GM19193 (cell line): Measurements from ENCODE around the gene SUCLG2.

Source experiments
- POLR2A ChIP-seq: IDR thresholded peaks from 4 replicates; pipeline ENCODE4 v1.6.1; 2011; ENCODE audit not compliant: insufficient read depth, insufficient read length; ENCODE audit errors: extremely low read depth

The SUCLG2 gene

DNA sequence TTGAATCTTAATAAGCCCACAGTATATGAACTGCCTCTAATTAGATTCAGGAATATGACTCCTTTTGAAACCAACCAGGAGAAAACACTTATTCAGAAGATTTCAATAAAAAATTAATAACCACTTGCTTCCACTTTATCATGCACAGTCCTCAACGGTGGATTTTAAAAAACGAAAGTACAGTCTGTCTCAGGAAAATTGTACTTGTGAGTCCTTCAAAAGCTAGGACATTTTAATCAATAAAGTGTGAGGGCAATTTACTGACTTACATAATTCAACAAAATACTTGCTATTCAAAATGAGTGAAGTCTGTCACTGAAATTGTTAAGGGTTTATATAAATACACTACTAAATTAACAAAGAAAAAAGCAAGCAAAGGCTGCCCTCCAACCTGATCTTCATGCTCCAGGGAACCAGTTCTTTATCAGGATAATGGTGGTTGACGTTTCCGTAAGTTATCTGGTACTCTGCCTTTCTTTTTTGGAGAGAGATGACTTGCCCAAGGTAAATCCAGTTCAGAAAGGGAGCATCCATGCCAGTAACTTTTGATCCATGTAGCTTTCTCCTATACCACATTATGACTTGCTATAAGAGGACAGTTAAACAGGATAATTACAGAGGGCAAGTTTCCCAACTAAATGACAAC lies 17.0 kb downstream of the SUCLG2 start:
- no peak for TF ChIP-seq POLR2A

DNA sequence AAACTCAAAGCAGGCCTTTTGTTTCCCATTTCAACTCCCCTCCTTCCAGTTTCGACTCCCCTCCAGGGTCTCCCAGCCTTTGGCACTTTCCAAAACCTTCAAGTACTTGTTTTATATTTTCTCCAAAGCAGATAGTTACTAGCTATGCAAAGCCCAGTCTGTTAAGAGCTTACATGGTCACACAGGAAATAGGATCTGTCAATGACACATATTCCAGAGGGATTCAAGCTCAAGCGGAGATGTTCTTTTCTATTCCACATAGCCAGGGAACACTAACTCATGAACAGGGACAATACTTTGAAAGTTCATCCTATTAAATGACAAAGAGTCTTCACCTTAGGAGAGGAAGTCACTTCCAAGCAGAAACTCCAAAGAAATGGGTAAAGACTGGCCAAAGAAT lies 18.6 kb downstream of the SUCLG2 start:
- TF ChIP-seq POLR2A = no peak

DNA sequence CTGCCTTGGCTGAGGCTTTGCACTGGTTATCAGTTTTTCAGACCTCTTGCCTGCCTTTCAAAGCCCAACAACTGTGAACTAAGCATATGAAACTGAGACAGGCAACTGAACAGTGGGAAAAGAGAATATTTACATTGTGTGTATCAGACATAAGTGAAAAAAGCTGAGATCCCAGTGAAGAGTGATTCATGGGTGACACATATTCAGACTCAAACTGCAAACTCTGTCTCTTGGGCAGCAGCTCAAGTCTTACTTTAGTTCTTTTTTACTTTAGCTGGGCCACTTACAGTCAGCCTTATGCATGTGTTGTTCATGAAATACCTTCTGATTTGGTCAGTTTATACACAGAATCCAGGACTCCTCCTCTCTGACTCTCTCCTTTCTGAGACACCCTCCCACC lies 19.2 kb downstream of the SUCLG2 start:
- TF ChIP-seq POLR2A = no peak

DNA sequence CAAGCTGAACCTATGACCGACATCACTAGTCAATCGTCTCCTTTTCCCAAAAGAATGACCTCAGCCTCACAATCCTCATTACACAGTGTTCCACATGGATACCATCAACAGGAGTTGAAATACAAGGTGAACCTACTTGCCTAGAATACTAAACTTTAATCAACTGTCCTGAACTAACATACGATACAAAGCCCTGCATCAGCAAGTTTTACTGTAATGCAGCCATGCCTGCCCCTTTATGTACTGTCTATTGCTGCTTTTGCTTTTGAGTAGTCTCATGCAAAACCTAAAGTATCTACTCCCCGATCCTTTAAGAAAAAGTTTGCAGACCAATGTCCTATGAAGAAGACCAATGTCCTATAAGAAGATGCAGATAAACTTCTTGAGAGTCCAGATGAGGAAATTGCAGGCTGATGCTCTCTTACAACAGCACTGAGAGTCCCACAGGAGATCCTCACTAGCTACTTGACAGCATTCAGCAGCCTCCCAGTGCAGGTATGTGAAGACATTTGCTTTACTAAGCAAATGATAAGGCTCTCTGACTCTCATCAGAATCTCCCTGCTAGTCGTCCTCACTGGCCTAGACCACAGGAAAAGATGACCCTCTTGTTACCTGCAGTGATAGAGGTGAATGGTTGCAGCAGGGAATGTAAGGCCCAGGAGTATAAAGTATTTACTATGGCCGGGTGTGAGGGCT lies 23.6 kb downstream of the SUCLG2 start:
- no peak for TF ChIP-seq POLR2A

DNA sequence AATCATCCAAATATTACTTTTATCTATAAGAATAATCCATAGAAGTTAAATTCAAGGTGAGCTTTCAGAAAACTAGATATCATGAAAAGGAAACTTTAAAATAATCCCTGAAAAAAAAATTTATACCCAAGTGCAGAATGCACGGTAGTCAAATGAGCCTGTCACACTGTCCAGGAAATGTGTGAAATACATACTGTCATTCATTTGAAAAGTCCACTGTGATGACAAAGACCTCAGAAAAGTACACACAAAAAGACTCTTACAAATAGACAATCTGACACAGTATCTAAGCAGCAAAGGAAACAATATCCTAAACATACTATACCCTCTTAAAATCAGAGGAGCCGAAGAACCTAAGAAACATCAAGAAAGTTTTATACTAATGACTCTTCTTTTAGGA lies 29.7 kb downstream of the SUCLG2 start:
- no peak for TF ChIP-seq POLR2A

DNA sequence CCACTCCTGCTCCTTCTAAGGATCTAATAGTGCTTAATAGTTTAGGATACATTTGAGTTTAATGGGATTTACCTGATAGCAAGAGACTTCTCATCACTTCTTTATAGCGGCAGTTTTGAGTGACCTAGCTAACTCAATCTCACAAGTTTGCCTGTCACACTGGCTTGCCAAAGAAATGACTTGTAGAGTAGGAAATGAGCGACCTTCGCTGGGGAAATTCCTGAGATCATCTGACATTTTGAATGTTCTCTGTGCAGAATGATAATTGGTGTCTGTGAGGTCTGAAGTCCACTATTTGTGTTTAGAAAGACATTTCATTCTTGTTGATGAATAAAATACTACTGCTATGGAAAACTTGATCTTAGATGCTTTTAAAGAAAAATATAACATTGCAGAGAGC lies 30.3 kb downstream of the SUCLG2 start:
- no peak for TF ChIP-seq POLR2A

DNA sequence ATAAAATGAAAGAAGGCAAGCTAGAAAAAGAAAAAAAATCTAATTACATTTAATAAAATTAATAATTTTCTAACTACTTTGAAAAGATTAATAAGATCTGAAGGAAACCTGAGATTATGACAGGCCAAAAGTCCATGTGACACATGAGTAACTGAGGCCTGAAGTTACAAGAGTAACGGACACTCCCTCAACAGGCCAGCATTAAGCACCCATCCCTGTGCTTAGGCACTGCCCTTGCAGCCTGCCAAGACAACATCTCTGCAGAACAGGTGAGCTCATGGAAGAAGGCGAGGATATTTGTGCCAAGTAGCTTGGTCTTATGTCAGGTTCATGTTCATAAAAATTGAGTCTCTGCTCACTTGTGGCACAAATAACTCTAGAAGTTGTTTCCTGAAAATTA lies 31.8 kb downstream of the SUCLG2 start:
- no peak for TF ChIP-seq POLR2A

DNA sequence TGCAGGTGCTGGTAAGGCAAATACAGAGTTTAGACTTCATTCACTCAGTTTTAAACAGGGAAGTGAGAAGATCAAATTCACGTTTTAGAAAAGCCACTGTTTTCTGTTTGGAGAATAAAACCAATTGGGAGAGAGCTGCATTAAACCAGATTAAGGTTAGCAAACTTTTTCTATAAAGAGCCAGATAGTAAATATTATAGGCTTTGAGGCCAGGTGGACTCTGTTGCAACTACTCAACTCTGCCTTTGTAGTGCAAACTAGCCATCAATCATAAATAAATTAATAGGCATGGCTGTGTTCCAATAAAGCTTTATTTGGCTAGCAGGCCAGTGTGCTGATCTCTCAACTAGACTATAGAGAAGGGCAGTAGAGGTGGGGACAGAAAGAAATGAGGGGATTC lies 33.5 kb downstream of the SUCLG2 start:
- TF ChIP-seq POLR2A = no peak

DNA sequence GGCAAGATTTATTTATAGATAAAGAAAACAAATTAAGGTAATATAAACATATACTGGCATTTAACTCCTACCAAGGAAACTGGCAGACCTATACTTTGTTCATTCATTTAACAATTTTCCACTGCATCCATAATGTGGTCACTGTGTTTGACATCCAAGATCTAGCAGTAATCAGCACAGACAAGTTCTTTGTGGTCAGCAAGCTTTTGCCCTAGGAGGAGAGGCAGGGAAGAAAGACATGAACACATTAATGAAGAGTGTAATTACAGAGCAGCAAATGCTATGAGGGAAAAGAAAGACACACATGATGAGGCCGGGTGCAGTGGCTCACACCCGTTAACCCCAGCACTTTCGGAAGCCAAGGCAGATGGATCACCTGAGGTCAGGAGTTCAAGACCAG lies 34.4 kb downstream of the SUCLG2 start:
- TF ChIP-seq POLR2A = no peak

DNA sequence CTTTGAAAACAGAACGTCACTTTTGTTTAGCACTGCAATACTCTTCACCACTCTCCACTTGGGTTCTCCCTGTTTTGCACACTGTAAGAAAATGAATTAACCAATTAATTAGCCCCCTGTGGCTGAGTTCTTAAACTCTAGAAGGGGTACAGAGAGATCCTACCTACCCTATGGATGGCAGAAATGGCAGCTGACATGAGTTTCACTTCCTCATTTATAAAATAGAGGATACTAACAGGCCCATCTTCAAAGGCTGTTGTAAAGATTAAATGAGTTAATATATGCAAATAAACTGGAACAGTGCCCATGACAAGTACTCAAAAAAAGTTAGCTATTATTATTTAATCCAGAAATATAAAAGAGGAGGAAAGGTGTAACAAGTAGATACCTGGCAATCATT lies 36.9 kb downstream of the SUCLG2 start:
- no peak for TF ChIP-seq POLR2A

DNA sequence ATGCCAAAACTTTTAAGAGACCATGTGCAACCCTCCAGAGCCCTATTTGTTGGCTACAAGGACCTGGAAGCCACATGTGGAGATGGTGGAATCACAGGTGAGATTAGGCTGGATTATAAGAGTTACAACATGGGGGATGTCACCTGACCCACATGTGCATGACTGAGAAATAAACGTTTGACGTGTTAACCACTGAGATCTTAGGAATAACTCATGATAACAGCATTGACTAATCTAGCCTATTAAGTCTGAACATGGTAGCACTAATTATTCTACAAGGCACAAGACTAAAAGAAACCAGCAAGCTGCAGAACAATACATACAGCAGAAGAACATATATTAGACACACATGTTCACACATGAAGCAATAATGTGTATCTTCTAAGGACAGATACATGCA lies 38.4 kb downstream of the SUCLG2 start:
- no peak for TF ChIP-seq POLR2A

DNA sequence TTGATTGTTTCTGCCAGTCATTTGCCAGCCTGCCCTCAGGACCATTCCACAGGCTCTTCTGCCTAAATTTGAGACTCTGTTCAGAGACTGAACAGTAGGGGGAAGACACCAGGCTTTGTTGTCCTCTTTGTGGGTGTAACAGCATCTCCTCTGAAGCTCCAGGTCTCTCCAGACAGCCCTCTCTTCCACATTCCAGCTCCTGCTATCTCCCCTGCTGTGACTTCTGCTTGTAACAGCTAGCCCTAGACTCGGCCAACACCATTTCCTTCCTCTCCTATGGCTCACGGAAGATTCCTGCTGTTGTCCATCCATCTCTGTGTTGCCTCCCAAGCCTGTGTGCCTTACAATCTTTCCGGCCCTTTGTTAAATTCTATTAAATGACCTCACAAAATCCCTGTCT lies 40.2 kb downstream of the SUCLG2 start:
- TF ChIP-seq POLR2A = no peak

DNA sequence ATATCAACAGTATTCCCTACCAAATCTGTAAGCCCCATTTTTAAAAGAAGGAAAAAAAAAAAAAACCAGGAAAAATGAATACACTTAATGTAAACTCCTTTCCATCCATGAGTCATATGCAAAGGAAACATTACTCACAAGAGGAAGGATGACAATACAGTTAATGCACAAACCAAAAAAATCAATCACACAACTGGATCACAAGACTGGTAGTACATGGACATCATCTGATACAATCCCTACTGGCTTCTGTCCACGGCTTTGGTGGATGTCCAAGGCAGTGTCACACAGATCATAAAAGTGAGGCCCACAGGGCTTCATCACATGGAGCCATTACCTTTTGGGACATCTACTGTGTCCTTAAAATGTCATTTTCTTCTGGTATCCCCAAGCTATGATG lies 44.0 kb downstream of the SUCLG2 start:
- no peak for TF ChIP-seq POLR2A

DNA sequence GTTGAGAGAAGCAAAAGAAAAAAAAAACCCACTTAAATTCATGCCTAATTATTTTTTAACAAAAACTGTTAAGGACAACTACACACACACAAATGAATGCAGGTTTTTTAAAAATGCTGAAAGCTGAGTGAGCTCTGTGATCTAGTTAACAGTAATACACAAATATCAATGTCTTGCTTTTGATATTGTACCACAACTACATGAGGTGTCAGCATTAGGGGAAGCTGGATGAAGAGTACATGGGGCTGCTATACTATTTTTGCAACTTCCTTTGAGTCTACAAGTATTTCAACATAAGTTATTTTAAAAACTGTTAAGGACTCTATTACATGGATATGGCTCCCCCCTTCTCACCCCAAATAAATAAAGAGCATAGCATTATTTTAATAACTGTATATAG lies 44.7 kb downstream of the SUCLG2 start:
- no peak for TF ChIP-seq POLR2A

DNA sequence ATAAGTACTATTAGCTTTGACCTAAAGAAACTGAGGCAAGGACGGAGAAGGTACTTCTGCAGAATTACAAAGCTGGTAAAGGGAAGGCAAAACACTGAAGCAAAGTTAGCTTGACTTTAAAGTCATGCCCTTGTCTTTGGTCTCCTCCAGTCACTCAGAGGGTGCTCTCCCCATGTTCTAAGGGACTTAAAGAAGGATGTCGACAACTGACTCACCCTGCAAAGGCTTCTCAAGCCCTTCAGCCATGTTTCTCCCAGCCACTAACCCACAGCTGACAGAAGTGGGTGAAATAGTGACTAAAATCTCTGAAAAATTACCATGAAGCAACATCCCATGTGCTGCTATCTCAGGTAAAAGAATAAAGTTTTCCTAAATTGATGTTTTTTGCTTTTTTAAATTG lies 46.4 kb downstream of the SUCLG2 start:
- TF ChIP-seq POLR2A = no peak

DNA sequence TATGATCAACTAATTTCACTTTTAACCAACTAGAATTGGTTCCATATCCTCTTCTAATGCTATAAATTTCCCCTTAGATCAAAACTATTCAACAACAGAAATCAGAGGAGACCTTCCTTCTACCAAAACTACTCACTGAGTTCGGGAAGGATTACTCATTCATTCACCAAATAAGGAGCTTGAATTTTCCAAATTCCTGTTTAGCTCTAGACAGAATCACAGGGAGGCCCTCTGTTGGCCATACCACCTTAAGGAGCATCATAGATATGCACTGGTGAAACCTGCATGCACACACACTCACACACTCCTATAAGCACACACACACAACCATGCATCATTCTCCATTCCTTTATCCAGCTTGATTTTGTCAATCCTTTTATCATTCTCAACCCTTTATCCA lies 49.0 kb downstream of the SUCLG2 start:
- TF ChIP-seq POLR2A = no peak

DNA sequence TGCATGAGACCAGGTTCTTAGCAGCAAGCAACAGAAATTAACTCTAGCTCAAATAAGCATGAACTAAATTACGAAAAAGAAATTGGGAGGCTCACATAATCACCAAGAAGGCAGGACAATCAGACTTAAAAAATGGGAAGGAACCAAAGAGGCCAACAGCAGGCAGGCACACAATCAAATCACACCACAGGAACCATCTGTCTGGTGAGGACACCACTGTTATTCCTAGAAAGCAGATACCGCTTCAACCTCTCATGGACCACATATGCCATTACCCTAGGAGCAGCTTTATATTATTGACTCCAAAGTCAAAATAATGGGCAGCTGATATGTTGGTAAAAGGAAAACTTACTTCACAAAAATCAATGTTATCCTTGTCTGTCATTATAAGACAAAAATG lies 51.6 kb downstream of the SUCLG2 start:
- no peak for TF ChIP-seq POLR2A
